ENCODE results near the gene SLC2A5. TPM values are rescaled to one million over a fixed set of nuclear protein-coding genes. Genes with fewer than 3 reads are reported as not detected.

SLC2A5 gene
- polyA plus RNA-seq, 2 donors: 3.5 to 3.6 TPM

GRCh38 chr1:9016455-9016854 lies 53.0 kb downstream of the SLC2A5 start:
- no peaks in the 10 kb centered on the region for H3K36me3 ChIP-seq (ENCODE audit: control insufficient read depth in 2 of 2, insufficient read depth in 2 of 2, low read length in 1 of 2)
- 77 to 94% methylated on average over 5 of the region's 5 CpGs for WGBS, 2 donors
- H3K4me3 ChIP-seq (ENCODE audit: low read depth in 1 of 2, low read length in 2 of 2): no peak overlapping the region
- no peaks in the 10 kb centered on the region for H3K27me3 ChIP-seq (ENCODE audit: control insufficient read depth in 1 of 2, insufficient read depth in 2 of 2, low read length in 2 of 2)
- H3K27ac ChIP-seq (ENCODE audit: low read depth in 2 of 2, low read length in 1 of 2): no peak overlapping the region
- H3K4me1 ChIP-seq (ENCODE audit: control insufficient read depth in 2 of 2, insufficient read depth in 2 of 2, low read length in 1 of 2): no peaks in the 10 kb centered on the region
- H3K9me3 ChIP-seq (ENCODE audit: control insufficient read depth in 2 of 2, insufficient read depth in 1 of 2, low read depth in 1 of 2, low read length in 1 of 2): peaks cover 0 to 2% of the 10 kb centered on the region in 2 donors

GRCh38 chr1:9014475-9015375 lies 54.7 kb downstream of the SLC2A5 start:
- no peak overlapping the region for H3K27ac ChIP-seq (ENCODE audit: low read depth in 2 of 2, low read length in 1 of 2)
- WGBS, 2 donors: 85 to 92% methylated on average over 36 of the region's 36 CpGs
- H3K36me3 ChIP-seq (ENCODE audit: control insufficient read depth in 2 of 2, insufficient read depth in 2 of 2, low read length in 1 of 2): no peaks in the 10 kb centered on the region
- H3K4me3 ChIP-seq (ENCODE audit: low read depth in 1 of 2, low read length in 2 of 2): no peak overlapping the region
- H3K4me1 ChIP-seq (ENCODE audit: control insufficient read depth in 2 of 2, insufficient read depth in 2 of 2, low read length in 1 of 2): no peaks in the 10 kb centered on the region
- H3K9me3 ChIP-seq (ENCODE audit: control insufficient read depth in 2 of 2, insufficient read depth in 1 of 2, low read depth in 1 of 2, low read length in 1 of 2): peaks cover 0 to 2% of the 10 kb centered on the region in 2 donors
- no peaks in the 10 kb centered on the region for H3K27me3 ChIP-seq (ENCODE audit: control insufficient read depth in 1 of 2, insufficient read depth in 2 of 2, low read length in 2 of 2)

- no peak overlapping the region for H3K27ac ChIP-seq (ENCODE audit: low read depth in 2 of 2, low read length in 1 of 2)
- no peaks in the 10 kb centered on the region for H3K27me3 ChIP-seq (ENCODE audit: control insufficient read depth in 1 of 2, insufficient read depth in 2 of 2, low read length in 2 of 2)
- H3K9me3 ChIP-seq (ENCODE audit: control insufficient read depth in 2 of 2, insufficient read depth in 1 of 2, low read depth in 1 of 2, low read length in 1 of 2): peaks cover 0 to 2% of the 10 kb centered on the region in 2 donors
- 74 to 76% methylated on average over 8 of the region's 8 CpGs for WGBS, 2 donors
- no peak overlapping the region for H3K4me3 ChIP-seq (ENCODE audit: low read depth in 1 of 2, low read length in 2 of 2)
- H3K4me1 ChIP-seq (ENCODE audit: control insufficient read depth in 2 of 2, insufficient read depth in 2 of 2, low read length in 1 of 2): no peaks in the 10 kb centered on the region
- H3K36me3 ChIP-seq (ENCODE audit: control insufficient read depth in 2 of 2, insufficient read depth in 2 of 2, low read length in 1 of 2): no peaks in the 10 kb centered on the region
Measured at GRCh38 chr1:9013819-9014218, 55.6 kb downstream of the SLC2A5 start.

DNA sequence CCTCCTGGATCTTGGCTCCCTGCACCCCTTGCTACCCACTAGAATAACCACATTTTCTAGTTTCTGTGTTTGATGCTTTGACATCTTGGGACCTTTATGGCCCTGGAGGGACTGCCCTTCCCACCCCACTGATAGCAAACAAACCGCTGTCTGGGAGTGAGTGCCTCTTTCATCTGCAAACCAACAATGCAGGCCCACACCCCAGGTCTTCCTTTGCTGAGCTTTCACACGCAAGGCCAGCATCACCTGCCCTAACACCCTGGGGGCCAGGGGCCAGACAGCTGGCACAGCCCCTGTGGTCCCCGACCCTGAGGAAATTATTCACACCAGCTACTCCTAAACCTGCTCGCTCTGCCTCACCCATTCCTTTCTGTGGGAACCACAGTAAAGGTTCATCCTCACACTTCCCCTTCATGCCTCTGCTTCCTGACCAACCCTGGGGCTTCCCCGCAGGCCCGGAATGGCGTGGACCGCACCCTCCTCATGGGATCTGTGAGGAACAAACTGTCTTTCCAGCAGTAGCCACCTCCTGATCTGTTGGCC lies 58.6 kb downstream of the SLC2A5 start:
- Histone ChIP-seq H3K27me3 (ENCODE audit: control insufficient read depth in 1 of 2, insufficient read depth in 2 of 2, low read length in 2 of 2) (no peaks in the 10 kb centered on the region), H3K36me3 (ENCODE audit: control insufficient read depth in 2 of 2, insufficient read depth in 2 of 2, low read length in 1 of 2) (no peaks in the 10 kb centered on the region), H3K27ac (ENCODE audit: low read depth in 2 of 2, low read length in 1 of 2) (no peak overlapping the region), H3K4me3 (ENCODE audit: low read depth in 1 of 2, low read length in 2 of 2) (no peak overlapping the region), H3K4me1 (ENCODE audit: control insufficient read depth in 2 of 2, insufficient read depth in 2 of 2, low read length in 1 of 2) (peaks cover 0 to 2% of the 10 kb centered on the region in 2 donors), H3K9me3 (ENCODE audit: control insufficient read depth in 2 of 2, insufficient read depth in 1 of 2, low read depth in 1 of 2, low read length in 1 of 2) (peaks cover 0 to 2% of the 10 kb centered on the region in 2 donors)
- 69 to 74% methylated on average over 8 of the region's 8 CpGs for WGBS, 2 donors

DNA sequence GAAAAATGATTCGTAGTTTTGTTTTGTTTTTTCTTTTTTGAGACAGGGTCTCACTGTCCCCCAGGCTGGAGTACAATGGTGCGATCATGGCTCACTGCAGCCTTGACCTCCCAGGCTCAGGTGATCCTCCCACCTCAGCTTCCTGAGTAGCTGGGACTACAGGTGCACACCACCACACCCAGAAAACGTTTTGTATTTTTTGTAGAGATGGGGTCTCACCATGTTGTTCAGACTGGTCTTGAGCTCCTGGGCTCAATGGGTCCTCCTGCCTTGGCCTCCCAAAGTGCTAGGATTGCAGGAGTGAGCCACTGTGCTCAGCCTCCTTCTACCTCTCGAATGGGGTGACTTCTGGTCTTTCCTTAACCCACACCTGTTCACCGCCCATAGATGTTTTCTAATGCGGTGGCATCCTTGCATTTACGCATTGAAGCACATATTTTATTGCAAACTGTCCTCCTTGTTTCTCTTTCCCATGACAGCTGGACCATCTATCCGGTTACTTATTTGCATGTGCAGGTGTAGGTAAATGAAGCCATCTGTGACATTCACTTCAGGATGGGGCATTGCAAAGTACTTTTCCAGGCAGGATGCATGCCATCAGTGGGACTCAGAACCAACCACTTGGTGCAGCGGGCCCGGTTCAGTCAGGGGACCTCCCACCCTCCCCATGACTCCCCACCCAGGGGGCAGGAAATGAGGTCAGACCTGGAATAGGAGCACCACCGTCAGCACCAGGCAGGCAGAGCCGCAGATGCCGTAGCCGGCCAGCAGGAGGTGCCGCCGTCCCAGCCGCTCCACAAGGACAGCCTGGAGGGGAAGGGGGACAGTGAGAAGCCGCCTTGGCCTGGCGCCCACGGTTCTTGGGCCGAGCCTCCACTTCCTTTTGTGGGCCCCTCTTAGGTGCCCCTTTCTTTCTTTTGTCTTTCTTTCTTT lies 59.7 kb downstream of the SLC2A5 start:
- WGBS, 2 donors: 62 to 73% methylated on average over 21 of the region's 21 CpGs
- Histone ChIP-seq H3K9me3 (ENCODE audit: control insufficient read depth in 2 of 2, insufficient read depth in 1 of 2, low read depth in 1 of 2, low read length in 1 of 2) (peaks cover 0 to 2% of the 10 kb centered on the region in 2 donors), H3K4me3 (ENCODE audit: low read depth in 1 of 2, low read length in 2 of 2) (no peak overlapping the region), H3K36me3 (ENCODE audit: control insufficient read depth in 2 of 2, insufficient read depth in 2 of 2, low read length in 1 of 2) (no peaks in the 10 kb centered on the region), H3K4me1 (ENCODE audit: control insufficient read depth in 2 of 2, insufficient read depth in 2 of 2, low read length in 1 of 2) (peaks cover 0 to 2% of the 10 kb centered on the region in 2 donors), H3K27me3 (ENCODE audit: control insufficient read depth in 1 of 2, insufficient read depth in 2 of 2, low read length in 2 of 2) (no peaks in the 10 kb centered on the region), H3K27ac (ENCODE audit: low read depth in 2 of 2, low read length in 1 of 2) (no peak overlapping the region)

GRCh38 chr1:9008236-9008635 lies 61.2 kb downstream of the SLC2A5 start:
- H3K36me3 ChIP-seq (ENCODE audit: control insufficient read depth in 2 of 2, insufficient read depth in 2 of 2, low read length in 1 of 2): no peaks in the 10 kb centered on the region
- H3K9me3 ChIP-seq (ENCODE audit: control insufficient read depth in 2 of 2, insufficient read depth in 1 of 2, low read depth in 1 of 2, low read length in 1 of 2): no peaks in the 10 kb centered on the region
- H3K27me3 ChIP-seq (ENCODE audit: control insufficient read depth in 1 of 2, insufficient read depth in 2 of 2, low read length in 2 of 2): no peaks in the 10 kb centered on the region
- H3K27ac ChIP-seq (ENCODE audit: low read depth in 2 of 2, low read length in 1 of 2): no peak overlapping the region
- 89 to 90% methylated on average over 10 of the region's 10 CpGs for WGBS, 2 donors
- peaks cover 0 to 2% of the 10 kb centered on the region in 2 donors for H3K4me1 ChIP-seq (ENCODE audit: control insufficient read depth in 2 of 2, insufficient read depth in 2 of 2, low read length in 1 of 2)
- H3K4me3 ChIP-seq (ENCODE audit: low read depth in 1 of 2, low read length in 2 of 2): no peak overlapping the region

DNA sequence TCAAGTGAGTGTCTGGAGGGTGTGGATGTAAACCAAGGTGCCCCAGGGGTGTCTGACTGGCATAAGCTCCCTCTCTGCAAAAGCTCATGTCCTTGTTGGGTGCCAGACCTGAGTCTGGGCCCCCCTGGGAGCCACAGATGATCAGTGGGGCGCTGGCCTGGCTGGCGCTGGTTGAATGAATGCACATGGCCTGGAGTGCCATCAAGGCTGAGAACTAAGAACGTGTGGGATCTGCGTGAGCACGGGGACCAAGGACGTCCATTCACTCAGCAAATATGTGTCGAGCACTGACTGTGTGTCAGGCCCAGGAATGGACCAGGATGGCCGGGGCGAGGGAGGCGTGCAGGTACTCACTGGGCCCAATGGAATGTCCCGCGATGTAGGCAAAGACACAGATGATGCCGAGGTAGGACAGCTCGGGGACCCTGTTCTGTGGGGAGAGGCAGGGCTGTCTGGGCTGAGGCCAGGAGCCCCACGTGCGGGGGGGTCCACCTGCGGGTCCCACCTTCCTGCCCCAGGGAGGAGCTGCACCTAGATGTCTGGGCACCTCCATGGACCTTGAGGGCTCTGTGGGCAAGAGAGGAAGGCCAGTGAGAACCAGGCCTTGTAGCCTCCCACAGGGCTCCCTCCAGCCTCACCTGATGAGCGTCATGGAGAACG lies 62.3 kb downstream of the SLC2A5 start:
- H3K9me3 ChIP-seq (ENCODE audit: control insufficient read depth in 2 of 2, insufficient read depth in 1 of 2, low read depth in 1 of 2, low read length in 1 of 2): no peaks in the 10 kb centered on the region
- H3K36me3 ChIP-seq (ENCODE audit: control insufficient read depth in 2 of 2, insufficient read depth in 2 of 2, low read length in 1 of 2): no peaks in the 10 kb centered on the region
- H3K4me3 ChIP-seq (ENCODE audit: low read depth in 1 of 2, low read length in 2 of 2): no peak overlapping the region
- 93 to 94% methylated on average over 19 of the region's 19 CpGs for WGBS, 2 donors
- no peaks in the 10 kb centered on the region for H3K27me3 ChIP-seq (ENCODE audit: control insufficient read depth in 1 of 2, insufficient read depth in 2 of 2, low read length in 2 of 2)
- no peak overlapping the region for H3K27ac ChIP-seq (ENCODE audit: low read depth in 2 of 2, low read length in 1 of 2)
- H3K4me1 ChIP-seq (ENCODE audit: control insufficient read depth in 2 of 2, insufficient read depth in 2 of 2, low read length in 1 of 2): peaks cover 0 to 2% of the 10 kb centered on the region in 2 donors

- 65 to 79% methylated on average over 8 of the region's 8 CpGs for WGBS, 2 donors
- no peaks in the 10 kb centered on the region for H3K36me3 ChIP-seq (ENCODE audit: control insufficient read depth in 2 of 2, insufficient read depth in 2 of 2, low read length in 1 of 2)
- no peaks in the 10 kb centered on the region for H3K27me3 ChIP-seq (ENCODE audit: control insufficient read depth in 1 of 2, insufficient read depth in 2 of 2, low read length in 2 of 2)
- H3K27ac ChIP-seq (ENCODE audit: low read depth in 2 of 2, low read length in 1 of 2): no peak overlapping the region
- no peaks in the 10 kb centered on the region for H3K9me3 ChIP-seq (ENCODE audit: control insufficient read depth in 2 of 2, insufficient read depth in 1 of 2, low read depth in 1 of 2, low read length in 1 of 2)
- peaks cover 0 to 2% of the 10 kb centered on the region in 2 donors for H3K4me1 ChIP-seq (ENCODE audit: control insufficient read depth in 2 of 2, insufficient read depth in 2 of 2, low read length in 1 of 2)
- H3K4me3 ChIP-seq (ENCODE audit: low read depth in 1 of 2, low read length in 2 of 2): no peak overlapping the region
Measured at GRCh38 chr1:9005395-9005708, 64.1 kb downstream of the SLC2A5 start.
